ENCODE data around the gene RNFT2.

- TF ChIP-seq, protein P1, sequence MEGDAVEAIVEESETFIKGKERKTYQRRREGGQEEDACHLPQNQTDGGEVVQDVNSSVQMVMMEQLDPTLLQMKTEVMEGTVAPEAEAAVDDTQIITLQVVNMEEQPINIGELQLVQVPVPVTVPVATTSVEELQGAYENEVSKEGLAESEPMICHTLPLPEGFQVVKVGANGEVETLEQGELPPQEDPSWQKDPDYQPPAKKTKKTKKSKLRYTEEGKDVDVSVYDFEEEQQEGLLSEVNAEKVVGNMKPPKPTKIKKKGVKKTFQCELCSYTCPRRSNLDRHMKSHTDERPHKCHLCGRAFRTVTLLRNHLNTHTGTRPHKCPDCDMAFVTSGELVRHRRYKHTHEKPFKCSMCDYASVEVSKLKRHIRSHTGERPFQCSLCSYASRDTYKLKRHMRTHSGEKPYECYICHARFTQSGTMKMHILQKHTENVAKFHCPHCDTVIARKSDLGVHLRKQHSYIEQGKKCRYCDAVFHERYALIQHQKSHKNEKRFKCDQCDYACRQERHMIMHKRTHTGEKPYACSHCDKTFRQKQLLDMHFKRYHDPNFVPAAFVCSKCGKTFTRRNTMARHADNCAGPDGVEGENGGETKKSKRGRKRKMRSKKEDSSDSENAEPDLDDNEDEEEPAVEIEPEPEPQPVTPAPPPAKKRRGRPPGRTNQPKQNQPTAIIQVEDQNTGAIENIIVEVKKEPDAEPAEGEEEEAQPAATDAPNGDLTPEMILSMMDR (IDR thresholded peaks at IDR 0.05), result no peak
- TF ChIP-seq POLR2A (IDR thresholded peaks at IDR 0.05), result no peak
Observed at GRCh38 chr12:116689521-116689920, 48.6 kb upstream of the RNFT2 start.
